HepG2 (cell line): ENCODE results near the gene PNPLA2. TPM values are rescaled to one million over a fixed set of nuclear protein-coding genes. Genes with fewer than 3 reads are reported as not detected.

ENCODE experiments used
- AHDC1 ChIP-seq: sonication (generic); formaldehyde crosslinking; IDR thresholded peaks from 2 replicates; pipeline ENCODE4 v1.5.1; 2020; ENCODE audit warnings: mild to moderate bottlenecking, missing genetic modification reagents, borderline replicate concordance
- EED ChIP-seq: sonication (generic); formaldehyde crosslinking; IDR thresholded peaks from 2 replicates; pipeline ENCODE4 v1.5.0; 2020; ENCODE audit warnings: mild to moderate bottlenecking, missing genetic modification reagents
- GATAD1 ChIP-seq: IDR thresholded peaks from 2 replicates; pipeline ENCODE4 v1.6.1; 2016; ENCODE audit warnings: missing genetic modification reagents, missing compliant biosample characterization
- GFI1 ChIP-seq: sonication (generic); formaldehyde crosslinking; IDR thresholded peaks from 2 replicates; pipeline ENCODE4 v1.5.0; 2020; ENCODE audit warnings: missing genetic modification reagents, mild to moderate bottlenecking, borderline replicate concordance
- HOXA3 ChIP-seq: sonication (generic); formaldehyde crosslinking; IDR thresholded peaks from 2 replicates; pipeline ENCODE4 v1.5.0; 2020; ENCODE audit warnings: missing genetic modification reagents
- IKZF5 ChIP-seq: IDR thresholded peaks from 2 replicates; pipeline ENCODE4 v1.6.1; 2018; ENCODE audit warnings: missing genetic modification reagents, mild to moderate bottlenecking, missing compliant biosample characterization
- LBX2 ChIP-seq: sonication (generic); formaldehyde crosslinking; IDR thresholded peaks from 2 replicates; pipeline ENCODE4 v1.5.0; 2020; ENCODE audit warnings: missing genetic modification reagents, mild to moderate bottlenecking, borderline replicate concordance
- RBAK ChIP-seq: sonication (generic); formaldehyde crosslinking; IDR thresholded peaks from 2 replicates; pipeline ENCODE4 v1.5.1; 2020; ENCODE audit warnings: mild to moderate bottlenecking, missing genetic modification reagents
- ZNF781 ChIP-seq: sonication (generic); formaldehyde crosslinking; IDR thresholded peaks from 2 replicates; pipeline ENCODE4 v1.5.1; 2020; ENCODE audit warnings: borderline replicate concordance, mild to moderate bottlenecking, missing genetic modification reagents; ENCODE audit errors: not compliant biosample characterization
- polyA plus RNA-seq, 8 experiments: library from polyadenylated mRNA; depleted of rRNA in 3 of 8; stranded (reverse) in 7 of 8; unstranded in 1 of 8; fragments of >200 nt; fragmentation: Illumina TruSeq in 4 of 8; extraction: Trizol in 4 of 8; gene quantifications; 2 replicates each; pipeline versions ENCODE4 v1.2.1 to v1.2.3, GENCODE V29; 2011 to 2016; ENCODE audit warnings: low read depth in 4 of 8, missing spikeins in 1 of 8, mixed read lengths in 1 of 8; ENCODE audit not compliant: insufficient read depth in 1 of 8
- total RNA-seq, 5 experiments: library from RNA; depleted of rRNA; stranded (reverse); fragments of >200 nt; fragmentation: Illumina TruSeq; extraction: Trizol; gene quantifications; 2 replicates each; pipeline ENCODE4 v1.2.3, GENCODE V29; 2016; ENCODE audit warnings: low read depth in 1 of 5

Gene PNPLA2
- total and polyA plus RNA-seq, 2 of the 13 experiments (the other 11 are each of a cell fraction or from before 2014, with no cell fraction given) = 10.5 to 43.2 TPM

- 0 out of 2 replicates have a peak, but pooled peaks have one; percentile 16 for TF ChIP-seq AHDC1 (CRISPR knock-in tag)
- TF ChIP-seq EED = 0 out of 2 replicates have a peak, but pooled peaks have one; percentile 72
- no peak; the same call in 1 of the 2 replicates for TF ChIP-seq GATAD1 (CRISPR knock-in tag)
- TF ChIP-seq RBAK (CRISPR knock-in tag) = no peak
- no peak for TF ChIP-seq ZNF781 (CRISPR knock-in tag)
- TF ChIP-seq GFI1 = no peak
- TF ChIP-seq HOXA3 (CRISPR knock-in tag) = peak; percentile 12; the same call in 1 of the 2 replicates
- TF ChIP-seq LBX2 (CRISPR knock-in tag) = no peak; the same call in 1 of the 2 replicates
- 0 out of 2 replicates have a peak, but pooled peaks have one; percentile 15 for TF ChIP-seq IKZF5 (CRISPR knock-in tag)
These were observed 11.8 kb downstream of the PNPLA2 start (continued) for GRCh38 chr11:830295-831117.
